Activated CD4-positive, alpha-beta T cell treated with anti-CD3 and anti-CD28 coated beads, Interleukin-2, Interleukin-6, amounts not matched to agents 100 ng/mL and 50 ng/mL, durations not matched to agents 16 hours and 8 hours (primary cell): ENCODE results near the gene CARNS1.
A peak's percentile ranks its signal among the peaks of the same experiment; 100 is the strongest.
"Not testable (repeated sequence)": the region's sequence is repeated elsewhere in the genome, so short reads cannot be mapped to it uniquely, and the experiment has no call there.

Source experiments
- DNase-seq: peaks from one replicate; pipeline ENCODE4 v3.0.0-alpha.2; 2020

CARNS1 gene

DNA sequence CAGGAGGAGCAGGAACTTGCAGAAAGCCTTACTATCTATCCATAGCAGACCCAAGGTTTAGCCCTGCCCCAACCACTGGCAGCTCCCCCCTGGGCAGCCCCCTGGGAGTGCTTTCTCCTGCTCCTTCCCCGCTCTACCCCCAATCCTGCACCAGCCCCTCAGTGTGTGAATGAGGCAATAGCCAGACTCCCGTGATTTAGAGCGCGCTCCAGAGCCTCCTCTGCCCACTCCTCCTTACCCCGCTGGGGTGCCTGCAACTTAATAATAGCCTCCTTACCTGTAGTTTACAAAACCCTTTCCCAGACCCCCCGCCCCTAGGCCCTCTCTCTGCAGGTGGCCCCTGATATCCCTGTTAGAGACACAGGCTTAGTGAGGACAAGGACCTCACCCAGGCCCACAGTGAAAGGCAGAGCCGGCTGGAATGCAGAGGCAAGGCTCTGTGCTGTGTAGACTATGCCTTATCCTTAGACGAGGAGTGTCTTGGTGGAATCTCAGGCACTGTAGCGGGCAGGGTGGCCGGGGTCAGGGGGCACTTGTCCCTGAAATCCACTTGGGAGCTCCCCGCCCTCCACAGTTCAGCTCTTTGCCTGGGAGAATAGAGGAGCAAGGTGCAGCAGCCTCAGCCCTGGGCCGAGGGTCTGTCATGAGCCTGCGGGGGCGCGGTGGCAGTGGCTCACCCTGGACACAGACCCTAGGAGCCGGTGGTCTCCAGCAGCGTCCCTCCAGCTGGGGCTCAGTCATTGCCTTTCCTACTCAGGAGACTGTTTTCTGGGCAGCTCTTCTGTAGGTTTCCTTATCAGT lies 4.3 kb upstream of the CARNS1 start:
- no peak for DNase-seq

DNA sequence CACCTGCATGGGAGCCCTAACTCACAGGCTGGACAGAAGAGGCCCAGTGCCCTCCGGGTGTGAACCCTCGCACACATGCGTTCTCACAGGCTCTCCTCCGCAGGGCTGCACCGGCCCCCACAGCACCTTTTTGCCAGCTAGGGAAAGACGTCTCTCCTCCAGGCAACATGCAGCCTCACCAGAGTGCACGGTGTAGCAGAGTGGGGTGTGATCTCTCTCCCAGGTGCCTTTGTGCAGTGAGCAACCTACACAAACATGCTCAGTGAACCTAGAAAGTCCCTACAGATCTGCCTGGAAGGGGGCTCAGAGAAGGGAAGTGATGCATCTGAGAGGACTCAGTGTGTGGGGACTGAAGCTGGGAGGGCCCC lies 3.7 kb upstream of the CARNS1 start:
- no peak for DNase-seq

DNA sequence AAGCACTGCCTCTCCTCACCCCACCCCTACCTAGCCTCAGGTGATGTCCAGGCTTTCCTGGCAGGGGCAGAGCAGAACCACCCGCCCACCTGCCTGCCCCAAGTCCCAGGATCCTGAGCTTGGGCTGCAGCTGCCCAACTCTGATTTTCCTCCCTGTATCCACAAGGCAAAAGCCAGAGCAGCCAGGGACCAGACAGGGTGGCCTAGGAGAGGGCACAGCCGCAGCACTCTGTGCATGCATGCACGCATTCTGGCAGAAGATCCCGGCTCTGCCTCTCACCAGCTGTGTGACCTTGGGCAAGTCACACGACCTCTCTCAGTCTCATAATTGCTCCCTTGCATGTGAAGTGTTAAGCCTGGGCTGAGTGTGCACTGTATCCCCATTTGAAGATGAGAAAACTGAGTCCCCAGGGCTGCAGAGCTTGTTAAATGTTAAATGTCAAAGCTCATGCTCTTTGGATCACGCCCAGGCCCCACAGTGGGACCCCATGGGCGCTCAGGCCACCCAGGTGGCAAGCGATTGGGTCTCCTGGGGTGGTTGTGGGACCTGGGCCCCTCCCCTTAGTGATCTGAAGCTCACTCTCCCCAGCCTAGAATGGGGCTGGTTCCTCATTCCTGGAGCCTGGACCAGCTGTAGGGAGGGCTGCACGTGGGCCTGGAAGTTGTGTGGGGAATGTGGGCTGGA lies 2.8 kb upstream of the CARNS1 start:
- DNase-seq, result no peak

DNA sequence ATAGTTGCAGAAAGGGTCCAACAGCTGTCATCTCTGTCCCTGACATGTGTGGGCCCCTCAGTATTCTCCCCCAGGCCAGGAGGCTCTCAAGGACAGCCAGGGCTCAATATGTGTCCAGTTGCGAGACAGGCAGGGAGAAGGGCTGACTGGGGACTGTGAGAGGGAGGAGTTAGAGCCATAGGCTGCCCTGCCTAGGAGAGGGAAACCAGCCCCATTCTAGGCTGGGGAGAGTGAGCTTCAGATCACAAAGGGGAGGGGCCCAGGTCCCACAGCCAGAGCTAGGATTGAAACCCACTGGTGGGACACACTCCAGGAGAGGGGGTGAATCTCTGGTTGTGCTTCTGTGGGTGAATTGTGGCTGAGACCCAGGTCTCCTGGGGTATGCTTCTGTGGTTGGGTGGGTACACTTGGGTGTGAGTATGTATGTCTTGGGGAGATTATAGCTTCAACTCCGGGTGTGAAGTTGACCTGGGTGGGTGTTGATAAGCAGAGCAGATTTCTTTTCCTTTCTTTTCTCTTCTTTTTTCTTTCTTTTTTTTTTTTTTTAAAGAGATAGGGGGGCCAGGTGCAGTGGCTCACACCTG lies 2.1 kb upstream of the CARNS1 start:
- DNase-seq, result no peak

DNA sequence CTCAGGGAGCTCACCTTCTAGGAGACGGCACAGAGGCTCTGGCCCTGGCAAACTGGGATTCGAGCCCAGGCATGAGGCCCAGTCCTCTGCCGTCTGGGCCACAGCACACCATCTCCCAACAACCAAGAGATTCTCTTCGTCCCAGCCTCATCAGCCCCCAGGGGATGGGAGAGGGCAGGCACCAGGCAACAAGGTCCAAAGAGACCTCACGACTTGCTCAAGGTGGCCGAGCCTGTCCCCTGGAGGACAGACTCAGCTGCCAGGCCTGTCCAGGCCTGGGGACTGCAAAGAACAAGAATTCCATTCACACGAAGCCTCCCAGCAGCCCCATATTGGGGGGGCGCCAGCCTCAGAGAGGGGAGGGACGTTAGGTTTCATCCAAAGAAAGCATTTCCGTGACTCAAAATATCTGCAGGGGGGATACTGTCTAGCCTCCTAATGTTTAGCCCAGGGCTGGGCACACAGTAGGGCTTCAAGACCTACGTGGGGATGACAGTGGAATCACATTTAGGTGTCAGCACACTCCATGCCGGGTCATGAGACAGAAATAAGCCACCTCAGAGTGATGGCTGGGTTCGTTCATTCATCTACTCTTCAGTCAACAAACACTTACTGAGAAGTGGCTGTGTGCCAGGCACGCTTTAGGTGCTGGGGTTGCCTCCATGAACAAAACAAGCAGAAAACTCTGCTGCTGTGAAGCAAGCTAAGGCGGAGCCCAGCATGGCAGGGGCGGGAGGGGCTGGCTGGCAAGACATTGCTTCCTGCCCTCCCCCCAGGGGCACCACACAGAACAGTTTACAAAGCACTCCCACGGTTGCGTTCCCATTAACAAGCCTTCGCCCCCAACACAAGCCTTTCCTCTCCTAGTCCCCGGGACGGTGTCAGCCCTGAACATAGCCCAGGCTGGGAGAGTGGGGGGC lies 1.2 kb downstream of the CARNS1 start:
- DNase-seq, result no peak

DNA sequence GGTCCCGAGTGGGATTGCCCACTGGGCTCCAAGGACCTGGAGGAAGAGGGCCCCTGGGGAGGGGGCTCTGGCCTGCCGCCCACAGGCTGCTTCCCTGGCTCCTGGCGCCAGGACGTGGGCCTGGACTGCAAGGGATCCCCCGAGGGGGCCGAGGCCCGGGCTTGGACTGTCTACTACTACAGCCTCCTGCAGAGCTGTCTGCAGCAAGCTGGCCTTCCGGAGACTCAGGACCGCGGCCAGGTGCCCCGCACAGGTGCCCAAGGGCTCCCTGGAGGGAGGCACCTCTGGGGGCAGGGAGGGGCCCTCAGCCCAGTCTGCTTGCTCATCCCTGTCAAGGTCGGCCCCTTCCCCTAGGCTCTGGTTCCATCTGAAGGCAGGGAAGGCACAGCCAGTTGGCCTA lies 1.9 kb downstream of the CARNS1 start:
- no peak for DNase-seq

DNA sequence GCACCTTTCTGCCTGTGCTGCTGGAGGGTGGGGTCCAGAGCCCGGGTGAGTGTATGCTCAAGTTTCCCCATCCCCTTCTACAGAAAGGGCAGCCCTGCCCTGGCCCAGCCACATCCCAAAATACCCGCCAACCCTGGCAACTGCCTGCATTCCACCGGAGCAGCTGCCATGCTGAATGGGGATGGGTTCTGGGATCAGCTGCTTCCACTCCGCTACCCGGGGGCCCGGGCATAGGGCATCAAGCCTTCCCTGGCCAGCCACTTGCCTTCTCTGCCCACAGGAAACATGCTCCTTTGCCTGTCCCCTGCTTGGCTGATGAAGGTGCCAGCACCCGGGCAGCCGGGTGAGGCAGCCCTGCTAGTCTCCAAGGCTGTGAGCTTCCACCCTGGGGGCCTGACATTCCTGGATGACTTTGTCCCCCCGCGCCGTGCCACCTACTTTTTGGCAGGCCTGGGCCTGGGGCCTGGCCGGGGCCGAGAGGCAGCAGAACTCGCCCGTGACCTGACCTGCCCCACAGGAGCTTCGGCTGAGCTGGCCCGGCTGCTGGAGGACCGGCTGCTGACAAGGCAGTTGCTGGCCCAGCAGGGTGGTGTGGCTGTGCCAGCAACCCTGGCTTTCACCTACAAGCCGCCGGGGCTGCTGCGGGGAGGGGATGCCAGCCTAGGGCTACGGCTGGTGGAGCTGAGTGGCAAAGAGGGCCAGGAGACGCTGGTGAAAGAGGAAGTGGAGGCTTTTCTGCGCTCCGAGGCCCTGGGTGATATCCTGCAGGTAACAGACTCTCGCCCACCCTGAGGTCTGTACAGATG lies 3.2 kb downstream of the CARNS1 start:
- DNase-seq, result no peak

DNA sequence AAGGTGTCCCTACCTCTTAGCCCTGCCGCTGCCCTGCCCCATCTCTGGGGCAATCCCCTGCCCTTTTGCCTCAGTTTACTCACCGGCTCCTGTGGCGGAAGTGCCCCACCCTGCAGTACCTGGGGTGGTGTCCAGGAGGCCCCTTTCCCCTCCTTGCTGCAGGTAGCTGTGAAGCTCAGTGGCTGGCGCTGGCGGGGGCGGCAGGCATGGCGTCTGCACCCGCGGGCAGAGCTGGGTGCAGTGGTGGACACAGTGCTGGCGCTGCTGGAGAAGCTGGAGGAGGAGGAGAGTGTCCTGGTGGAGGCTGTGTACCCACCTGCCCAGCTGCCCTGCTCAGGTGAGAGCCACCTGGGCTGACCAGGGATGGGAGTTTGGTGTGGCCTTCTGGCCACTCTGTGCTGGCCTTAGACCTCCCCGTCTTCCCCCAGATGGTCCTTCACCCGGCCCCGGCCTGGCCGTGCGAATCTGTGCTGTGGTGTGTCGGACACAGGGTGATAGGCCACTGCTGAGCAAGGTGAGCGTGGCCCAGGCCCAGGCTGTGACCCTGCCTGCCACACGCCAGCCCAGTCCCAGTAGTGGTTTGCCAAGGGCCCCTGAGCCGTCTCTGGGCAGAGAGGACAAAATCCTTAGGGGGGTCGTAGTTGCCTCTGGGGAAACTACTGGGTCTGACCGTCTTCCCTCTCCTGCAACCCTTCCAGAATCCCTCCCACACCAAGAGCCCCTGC lies 4.0 kb downstream of the CARNS1 start:
- no peak for DNase-seq

DNA sequence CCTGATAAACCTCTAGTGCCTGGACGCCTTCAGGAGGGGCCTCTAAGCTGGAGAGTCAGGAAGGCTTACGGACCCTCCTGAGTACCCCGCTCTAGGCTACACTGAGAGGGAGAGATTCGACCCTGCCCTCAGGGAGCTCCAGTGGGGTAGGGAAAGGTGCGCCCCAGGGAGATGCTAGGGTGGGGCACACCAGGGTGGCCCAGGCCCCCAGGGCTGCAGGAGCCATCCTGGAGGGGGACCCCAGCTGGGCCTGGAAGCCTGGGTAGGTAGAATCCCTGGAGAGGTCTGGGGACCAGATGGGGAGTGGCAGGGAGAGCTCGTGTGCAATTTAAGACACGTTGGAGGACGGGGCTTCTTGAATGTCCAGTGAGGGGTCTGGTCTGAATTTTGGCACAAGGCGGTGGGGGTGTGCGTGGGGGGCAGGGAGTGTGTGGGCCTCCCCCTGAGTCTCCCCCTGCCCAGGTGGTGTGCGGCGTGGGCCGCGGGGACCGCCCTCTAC lies 4.7 kb downstream of the CARNS1 start:
- DNase-seq, result no peak

DNA sequence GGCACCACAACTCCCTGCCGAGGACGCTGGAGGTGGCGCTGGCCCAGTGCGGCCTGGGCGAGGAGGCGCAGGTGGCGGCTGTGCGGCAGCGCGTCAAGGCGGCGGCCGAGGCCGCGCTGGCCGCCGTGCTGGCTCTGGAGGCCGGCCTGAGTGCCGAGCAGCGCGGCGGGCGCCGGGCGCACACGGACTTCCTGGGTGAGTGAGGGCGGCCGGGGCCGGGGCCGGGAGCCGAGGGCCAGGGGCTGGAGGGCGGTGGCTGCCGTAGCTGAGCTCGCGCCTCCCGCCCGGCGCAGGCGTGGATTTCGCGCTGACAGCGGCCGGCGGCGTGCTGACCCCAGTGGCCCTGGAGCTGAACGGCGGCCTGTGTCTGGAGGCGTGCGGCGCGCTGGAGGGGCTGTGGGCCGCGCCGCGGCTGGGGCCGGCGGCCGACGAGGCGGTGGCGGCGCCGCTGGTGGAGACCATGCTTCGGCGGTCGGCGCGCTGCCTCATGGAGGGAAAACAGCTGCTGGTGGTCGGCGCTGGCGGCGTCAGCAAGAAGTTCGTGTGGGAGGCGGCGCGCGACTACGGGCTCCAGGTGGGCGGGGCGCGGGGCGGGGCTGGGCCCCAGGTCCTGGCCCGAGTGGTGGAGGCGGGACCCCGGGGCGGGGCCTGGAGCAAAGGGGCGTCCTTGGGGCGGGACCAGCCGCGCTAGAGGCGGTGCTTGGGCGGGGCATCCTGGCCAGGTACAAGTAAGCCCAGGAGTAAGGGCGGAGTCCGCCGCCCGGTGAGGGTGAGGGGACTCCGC lies 5.4 kb downstream of the CARNS1 start:
- peak; percentile 99 for DNase-seq

DNA sequence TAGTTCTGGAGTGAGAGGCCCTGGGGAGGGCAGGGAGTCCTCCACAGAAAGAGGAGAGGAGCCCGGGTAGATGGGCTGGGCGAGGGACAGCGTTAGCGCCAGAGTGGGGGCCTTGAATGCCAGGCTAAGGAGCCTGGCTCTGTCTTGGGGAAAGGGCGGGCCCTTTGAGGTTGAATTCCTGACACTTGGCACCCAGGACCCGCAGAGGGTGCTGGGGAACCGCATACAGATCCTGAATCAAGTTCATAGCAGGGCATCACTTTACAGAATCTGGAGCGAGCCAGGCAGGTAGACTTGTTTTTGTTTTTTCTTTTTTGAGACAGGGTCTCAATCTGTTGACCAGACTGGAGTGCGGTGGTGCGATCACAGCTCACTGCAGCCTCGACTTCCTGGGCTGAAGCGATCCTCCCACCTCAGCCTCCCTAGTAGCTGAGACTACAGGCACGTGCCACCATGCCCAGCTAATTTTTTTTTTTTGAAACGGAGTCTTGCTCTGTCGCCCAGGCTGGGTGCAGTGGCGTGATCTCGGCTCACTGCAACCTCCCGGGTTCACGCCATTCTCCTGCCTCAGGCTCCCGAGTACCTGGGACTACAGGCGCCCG lies 6.1 kb downstream of the CARNS1 start:
- DNase-seq, result no peak

DNA sequence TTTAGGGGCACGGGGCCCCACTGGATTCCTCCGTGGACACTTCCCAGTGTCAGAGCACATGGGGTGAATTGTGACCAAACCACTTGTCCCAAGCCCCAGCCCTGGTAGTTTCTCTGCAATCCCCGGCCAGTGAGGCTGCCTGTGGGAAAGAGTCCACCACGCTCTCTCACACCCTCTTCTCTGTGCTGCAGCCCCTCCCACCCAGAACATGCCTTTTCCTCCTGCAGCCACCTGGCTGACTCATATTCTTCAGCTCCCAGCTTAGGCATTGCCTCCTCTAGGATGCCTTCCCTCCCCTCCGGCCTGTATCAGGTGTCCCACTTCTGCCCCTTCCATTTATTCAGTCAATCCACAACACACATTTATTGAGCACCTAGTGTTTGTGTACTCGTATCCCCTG lies 7.4 kb downstream of the CARNS1 start:
- DNase-seq, result no peak

DNA sequence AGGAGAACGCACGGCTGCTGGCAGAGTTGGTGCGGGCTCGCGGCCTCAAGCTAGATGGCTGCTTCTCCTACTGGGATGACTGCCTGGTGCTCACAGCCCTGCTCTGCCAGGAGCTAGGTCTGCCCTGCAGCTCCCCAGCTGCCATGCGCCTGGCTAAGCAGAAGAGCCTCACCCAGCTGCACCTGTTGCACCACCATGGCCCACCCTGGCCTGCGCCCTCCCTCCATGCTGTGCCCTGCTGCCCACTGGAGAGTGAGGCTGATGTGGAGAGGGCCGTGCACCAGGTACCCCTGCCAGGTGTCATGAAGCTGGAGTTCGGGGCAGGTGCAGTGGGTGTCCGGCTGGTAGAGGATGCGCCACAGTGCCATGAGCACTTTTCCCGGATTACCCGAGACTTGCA lies 8.0 kb downstream of the CARNS1 start:
- no peak for DNase-seq

DNA sequence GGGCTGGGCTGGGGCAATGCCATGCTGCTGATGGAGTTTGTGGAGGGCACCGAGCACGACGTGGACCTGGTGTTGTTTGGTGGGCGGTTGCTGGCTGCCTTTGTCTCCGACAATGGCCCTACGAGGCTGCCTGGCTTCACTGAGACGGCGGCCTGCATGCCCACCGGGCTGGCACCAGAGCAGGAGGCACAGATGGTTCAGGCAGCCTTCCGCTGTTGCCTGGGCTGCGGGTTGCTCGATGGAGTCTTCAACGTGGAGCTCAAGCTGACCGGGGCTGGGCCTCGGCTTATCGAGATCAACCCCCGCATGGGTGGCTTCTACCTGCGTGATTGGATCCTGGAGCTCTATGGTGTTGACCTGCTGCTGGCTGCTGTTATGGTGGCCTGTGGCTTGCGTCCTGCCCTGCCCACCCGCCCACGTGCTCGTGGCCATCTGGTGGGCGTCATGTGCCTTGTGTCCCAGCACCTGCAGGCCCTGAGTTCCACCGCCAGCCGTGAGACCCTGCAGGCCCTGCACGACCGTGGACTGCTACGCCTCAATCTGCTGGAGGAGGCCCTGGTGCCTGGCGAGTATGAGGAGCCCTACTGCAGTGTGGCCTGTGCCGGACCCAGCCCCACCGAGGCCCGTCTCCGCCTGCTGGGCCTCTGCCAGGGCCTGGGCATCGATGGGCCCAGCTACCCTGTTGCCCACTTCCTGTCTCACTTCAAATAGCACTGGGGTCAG lies 8.6 kb downstream of the CARNS1 start:
- no peak for DNase-seq

DNA sequence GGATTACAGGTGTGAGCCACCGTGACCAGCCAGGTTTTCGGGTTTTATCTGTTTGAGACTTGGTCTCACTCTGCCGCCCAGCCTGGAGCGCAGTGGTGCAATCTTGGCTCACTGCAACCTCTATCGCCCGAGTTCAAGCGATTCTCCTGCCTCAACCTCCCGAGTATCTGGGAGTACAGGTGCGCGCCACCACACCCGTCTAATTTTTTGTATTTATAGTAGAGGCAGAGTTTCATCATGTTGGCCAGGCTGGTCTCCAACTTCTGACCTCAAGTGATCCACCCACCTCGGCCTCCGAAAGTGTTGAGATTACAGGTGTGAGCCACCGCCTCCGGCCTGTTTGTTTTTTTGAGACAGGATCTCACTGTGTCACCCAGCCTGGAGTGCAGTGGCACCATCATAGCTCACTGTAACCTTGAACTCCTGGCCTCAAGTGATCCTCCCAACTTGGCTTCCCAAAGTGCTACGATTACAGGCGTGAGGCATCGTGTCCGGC lies 11.9 kb downstream of the CARNS1 start:
- DNase-seq, result not testable (repeated sequence)

DNA sequence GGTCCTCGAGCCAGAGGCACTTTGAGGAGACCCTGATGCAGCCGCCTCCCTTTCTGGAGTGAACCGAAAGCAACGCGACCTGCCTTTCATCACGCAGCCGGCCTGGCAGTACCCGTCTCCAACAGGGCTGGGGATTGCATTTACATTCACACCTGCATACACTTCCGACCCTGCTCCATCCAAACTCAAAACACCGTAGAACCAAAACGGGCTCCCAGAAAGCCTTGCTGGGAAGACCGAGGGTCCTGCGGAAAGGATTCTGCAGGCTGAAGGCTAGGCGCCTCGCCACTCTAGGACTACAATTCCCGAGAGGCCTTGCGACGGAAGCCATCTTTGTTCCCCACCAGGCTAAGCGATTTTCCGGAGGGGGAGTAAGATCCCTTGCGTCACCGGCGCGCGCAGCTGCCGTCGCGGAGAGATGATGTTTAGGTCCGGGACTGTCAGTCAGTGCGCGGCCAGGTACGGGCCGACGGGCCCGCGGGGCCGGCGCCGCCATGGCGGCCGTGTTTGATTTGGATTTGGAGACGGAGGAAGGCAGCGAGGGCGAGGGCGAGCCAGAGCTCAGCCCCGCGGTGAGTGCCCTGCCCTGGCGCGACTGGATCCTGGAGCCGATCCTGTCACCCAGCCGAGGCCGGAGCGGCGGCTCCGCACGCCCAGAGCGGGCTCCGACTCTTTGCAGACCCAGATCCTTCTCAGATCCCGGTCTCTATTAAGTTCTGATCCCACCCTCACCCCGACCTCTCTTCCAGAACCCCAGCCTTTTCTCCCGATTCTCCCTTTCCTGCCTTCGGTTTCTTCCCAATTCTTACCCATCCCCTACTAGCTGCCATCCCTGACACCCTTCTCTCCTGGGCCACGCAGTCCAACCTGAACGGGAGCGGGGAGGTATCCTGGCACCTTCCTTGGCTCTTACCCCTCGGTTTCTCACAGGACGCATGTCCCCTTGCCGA lies 12.8 kb downstream of the CARNS1 start, which contains the start of gene RPS6KB2:
Gene RPS6KB2 (plus strand): TSS at position 443 of the 950 bp plus-strand sequence. CDS start 52 bp downstream, at position 495.
- DNase-seq, result peak; percentile 99

DNA sequence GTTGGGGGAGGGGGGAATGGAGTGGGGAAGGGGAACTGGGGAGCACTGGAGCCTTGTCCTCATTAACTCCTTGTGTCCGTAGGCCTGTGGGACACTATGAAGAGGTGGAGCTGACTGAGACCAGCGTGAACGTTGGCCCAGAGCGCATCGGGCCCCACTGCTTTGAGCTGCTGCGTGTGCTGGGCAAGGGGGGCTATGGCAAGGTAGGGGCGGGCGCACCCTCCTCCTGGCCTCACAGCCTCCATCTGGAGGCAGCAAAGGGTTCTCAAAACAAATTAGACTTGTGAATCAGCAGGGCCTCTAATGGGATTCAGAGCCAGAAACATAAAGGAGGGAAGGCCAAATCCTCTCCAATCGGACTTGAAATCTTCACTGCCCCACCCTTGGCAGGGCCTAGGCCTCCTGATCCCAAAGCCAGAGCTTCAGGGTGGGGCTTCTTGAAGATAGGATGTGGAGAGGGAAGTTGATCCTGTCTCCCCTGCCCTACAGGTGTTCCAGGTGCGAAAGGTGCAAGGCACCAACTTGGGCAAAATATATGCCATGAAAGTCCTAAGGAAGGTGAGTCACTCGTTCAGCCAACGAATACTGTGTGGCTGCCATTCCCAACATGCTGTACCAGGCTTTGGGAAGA lies 13.7 kb downstream of the CARNS1 start:
- DNase-seq, result no peak
